Stomach (tissue), 9 donors: Measurements from ENCODE around the gene FLII. TPM values are rescaled to one million over a fixed set of nuclear protein-coding genes. Genes with fewer than 3 reads are reported as not detected.

Experiments used
- DNase-seq, 2 donors: peaks; one replicate each; pipeline versions ENCODE4 v3.0.0 to v3.0.0-alpha.2; 2013 to 2019
- H3K27ac ChIP-seq, 5 donors: fragments of 200-600 bp in 4 of 5; sonication (generic) in 4 of 5; one replicate each; pipeline ENCODE4 v1.5.1; 2013 to 2019; ENCODE audit warnings: mild to moderate bottlenecking in 1 of 5, moderate library complexity in 1 of 5
- H3K27me3 ChIP-seq, 3 donors: fragments of 200-600 bp; sonication (generic); one replicate each; pipeline ENCODE4 v1.5.1; 2017 to 2019; ENCODE audit warnings: mixed run types in 1 of 3
- H3K36me3 ChIP-seq, 4 donors: fragments of 200-600 bp; sonication (generic); 1 replicate in 3 of 4; 2 replicates in 1 of 4; pipeline ENCODE4 v1.5.1; 2016 to 2019
- H3K4me1 ChIP-seq, 4 donors: fragments of 200-600 bp; sonication (generic); one replicate each; pipeline ENCODE4 v1.5.1; 2016 to 2019
- H3K4me3 ChIP-seq, 4 donors: fragments of 200-600 bp; sonication (generic) in 3 of 4; one replicate each; pipeline ENCODE4 v1.5.1; 2016 to 2019; ENCODE audit warnings: mild to moderate bottlenecking in 1 of 4
- H3K9me3 ChIP-seq, 4 donors: fragments of 200-600 bp; sonication (generic); one replicate each; pipeline ENCODE4 v1.5.1; 2016 to 2019
- EP300 ChIP-seq: sonication (generic); formaldehyde crosslinking; IDR thresholded peaks from one replicate; pipeline ENCODE4 v1.6.1; 2017; ENCODE audit warnings: antibody characterized with exemption
- POLR2A ChIP-seq, 4 donors: fragments of 450-650 bp; IDR thresholded peaks; one replicate each; pipeline ENCODE4 v1.6.1; 2016; ENCODE audit warnings: antibody characterized with exemption in 4 of 4, control low read depth in 2 of 4, mild to moderate bottlenecking in 1 of 4, moderate library complexity in 1 of 4
- POLR2AphosphoS5 ChIP-seq, 3 donors: sonication (generic); formaldehyde crosslinking; IDR thresholded peaks; one replicate each; pipeline ENCODE4 v1.6.1; 2016; ENCODE audit warnings: antibody characterized with exemption in 3 of 3
- WGBS, 5 donors: extraction: QIAGEN DNeasy Blood & Tissue Kit in 3 of 5; methylation state at CpG; one replicate each; pipeline versions ENCODE4 v1.1.5 to v1.1.7; 2013 to 2018; 5-methylcytosine and 5-hydroxymethylcytosine counted together
- intact Hi-C: fragments of 100-400 bp; cut with DNase I; formaldehyde crosslinking; loops from one replicate; pipeline ENCODE4 v1.15.1; 2023; ENCODE audit warnings: low total_unique reads
- polyA plus RNA-seq, 3 donors: library from polyadenylated mRNA; stranded (reverse); fragments of 200-250 nt; gene quantifications; one replicate each; pipeline ENCODE4 v1.2.3, GENCODE V29; 2013
- total RNA-seq, 5 donors: library from RNA; depleted of rRNA; stranded (reverse); fragments of >200 nt; gene quantifications; one replicate each; pipeline versions ENCODE4 v1.1.0 to v1.2.3, GENCODE V29; 2014 to 2016
- TF ChIP-seq, protein P1 (sequence below), 7 experiments: fragments of 450-650 bp in 4 of 7; fragments of 200-600 bp in 3 of 7; sonication (generic) in 3 of 7; IDR thresholded peaks; one replicate each; pipeline ENCODE4 v1.5.1; 2016 to 2019; ENCODE audit warnings: antibody characterized with exemption in 7 of 7, control low read depth in 2 of 7, mild to moderate bottlenecking in 1 of 7
- donor health status: healthy with polysubstance abuse.
- donor health status: Bipolar disorder and iron deficiency.
- donor health status: healthy.

The FLII gene
- total and polyA plus RNA-seq, 8 donors, result 107 to 677 (median 323) TPM

DNA sequence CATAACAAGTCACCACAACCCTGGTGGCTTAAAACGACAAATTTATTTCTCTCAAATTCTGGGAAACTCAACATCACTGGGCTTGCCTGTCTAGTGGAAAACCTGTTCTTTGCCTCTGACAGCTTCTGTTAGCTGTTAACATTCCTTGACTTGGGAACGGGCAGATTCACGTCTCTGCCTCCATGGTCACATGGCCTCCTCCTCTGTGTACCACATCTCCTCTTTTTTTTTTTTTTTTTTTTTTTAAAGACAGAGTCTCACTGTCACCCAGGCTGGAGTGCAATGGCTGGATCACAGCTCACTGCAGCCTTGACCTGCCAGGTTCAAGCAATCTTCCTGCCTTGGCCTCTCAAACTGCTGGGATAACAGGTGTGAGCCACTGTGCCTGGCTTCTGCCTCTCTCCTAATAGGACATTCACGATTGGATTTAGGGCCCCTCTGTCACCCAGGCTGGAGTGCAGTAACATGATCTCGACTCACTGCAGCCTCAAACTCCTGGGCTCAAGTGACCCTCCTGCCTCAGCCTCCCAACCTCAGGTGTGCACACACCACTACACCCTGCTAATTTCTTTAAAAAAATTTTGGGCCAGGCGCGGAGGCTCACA is 44.8 kb downstream of the FLII start:
- Histone ChIP-seq H3K27me3 (no peaks in the 10 kb centered on the region), H3K9me3 (no peaks in the 10 kb centered on the region), H3K4me1 (peaks cover 0 to 17% (median 9%) of the 10 kb centered on the region in 4 donors), H3K4me3 (no peak overlapping the region), H3K36me3 (peaks cover 20 to 45% (median 30%) of the 10 kb centered on the region in 4 donors), H3K27ac (no peak overlapping the region)
- DNase-seq, result no peak
- WGBS, 5 donors, result 62 to 72% (median 68%) methylated on average over 6 to 7 of the region's 7 CpGs
- intact Hi-C loops, result no loop called here
- TF ChIP-seq, protein P1, sequence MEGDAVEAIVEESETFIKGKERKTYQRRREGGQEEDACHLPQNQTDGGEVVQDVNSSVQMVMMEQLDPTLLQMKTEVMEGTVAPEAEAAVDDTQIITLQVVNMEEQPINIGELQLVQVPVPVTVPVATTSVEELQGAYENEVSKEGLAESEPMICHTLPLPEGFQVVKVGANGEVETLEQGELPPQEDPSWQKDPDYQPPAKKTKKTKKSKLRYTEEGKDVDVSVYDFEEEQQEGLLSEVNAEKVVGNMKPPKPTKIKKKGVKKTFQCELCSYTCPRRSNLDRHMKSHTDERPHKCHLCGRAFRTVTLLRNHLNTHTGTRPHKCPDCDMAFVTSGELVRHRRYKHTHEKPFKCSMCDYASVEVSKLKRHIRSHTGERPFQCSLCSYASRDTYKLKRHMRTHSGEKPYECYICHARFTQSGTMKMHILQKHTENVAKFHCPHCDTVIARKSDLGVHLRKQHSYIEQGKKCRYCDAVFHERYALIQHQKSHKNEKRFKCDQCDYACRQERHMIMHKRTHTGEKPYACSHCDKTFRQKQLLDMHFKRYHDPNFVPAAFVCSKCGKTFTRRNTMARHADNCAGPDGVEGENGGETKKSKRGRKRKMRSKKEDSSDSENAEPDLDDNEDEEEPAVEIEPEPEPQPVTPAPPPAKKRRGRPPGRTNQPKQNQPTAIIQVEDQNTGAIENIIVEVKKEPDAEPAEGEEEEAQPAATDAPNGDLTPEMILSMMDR (IDR thresholded peaks at IDR 0.05), result no peak
- TF ChIP-seq POLR2AphosphoS5 (IDR thresholded peaks at IDR 0.05) (no peak), EP300 (no peak)

DNA sequence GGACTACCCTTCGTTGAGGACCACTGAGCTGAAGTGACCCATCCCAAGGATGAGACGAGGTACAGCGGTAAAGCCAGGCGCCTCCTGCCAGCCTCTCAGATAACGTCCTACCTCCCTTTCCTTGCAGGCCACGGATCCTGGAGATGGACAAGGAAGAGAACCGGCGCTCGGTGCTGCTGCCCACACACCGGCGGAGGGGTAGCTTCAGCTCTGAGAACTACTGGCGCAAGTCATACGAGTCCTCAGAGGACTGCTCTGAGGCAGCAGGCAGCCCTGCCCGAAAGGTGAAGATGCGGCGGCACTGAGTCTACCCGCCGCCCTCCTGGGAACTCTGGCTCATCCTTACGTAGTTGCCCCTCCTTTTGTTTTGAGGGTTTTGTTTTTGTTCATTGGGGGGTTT is 50.4 kb downstream of the FLII start:
- no peak overlapping the region for H3K27ac ChIP-seq
- H3K4me3 ChIP-seq, result no peak overlapping the region
- intact Hi-C loops, result no loop called here
- no peaks in the 10 kb centered on the region for H3K27me3 ChIP-seq
- TF ChIP-seq POLR2AphosphoS5 (IDR thresholded peaks at IDR 0.05) (no peak), POLR2A (IDR thresholded peaks at IDR 0.05) (no peak)
- TF ChIP-seq, protein P1 (IDR thresholded peaks at IDR 0.05), result no peak
- H3K9me3 ChIP-seq, result no peaks in the 10 kb centered on the region
- peaks cover 66 to 94% (median 86%) of the 10 kb centered on the region in 4 donors for H3K36me3 ChIP-seq
- 85 to 92% (median 88%) methylated on average over 11 to 19 of the region's 19 CpGs for WGBS, 5 donors
- peaks cover 0 to 19% (median 5%) of the 10 kb centered on the region in 4 donors for H3K4me1 ChIP-seq
- DNase-seq, result no peak

DNA sequence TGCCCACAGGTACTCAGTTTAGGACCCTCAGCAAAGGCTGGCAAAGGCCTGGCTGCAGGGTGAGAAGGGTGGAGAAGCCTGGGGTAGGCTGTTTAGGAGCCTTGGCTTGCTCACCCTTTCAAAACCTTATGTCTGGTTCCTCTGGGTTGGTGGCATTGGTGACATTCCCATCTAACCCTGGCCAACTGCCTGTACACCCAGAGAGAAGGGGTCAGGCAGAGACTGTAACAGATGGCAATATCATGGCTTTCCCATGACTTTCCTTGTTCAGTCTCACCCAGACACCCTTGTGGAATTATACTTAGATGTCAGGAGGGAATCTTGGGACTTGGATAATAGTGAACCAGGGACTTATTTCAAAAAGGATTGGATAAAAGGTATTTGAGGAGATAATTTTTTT is 51.6 kb downstream of the FLII start:
- no peaks in the 10 kb centered on the region for H3K27me3 ChIP-seq
- peaks cover 66 to 97% (median 96%) of the 10 kb centered on the region in 4 donors for H3K36me3 ChIP-seq
- H3K4me3 ChIP-seq, result no peak overlapping the region
- intact Hi-C loops, result no loop called here
- H3K4me1 ChIP-seq, result peaks cover 0 to 30% (median 12%) of the 10 kb centered on the region in 4 donors
- TF ChIP-seq POLR2AphosphoS5 (IDR thresholded peaks at IDR 0.05), result no peak
- TF ChIP-seq, protein P1 (IDR thresholded peaks at IDR 0.05), result no peak
- TF ChIP-seq EP300, result no peak
- no peak for TF ChIP-seq POLR2A (IDR thresholded peaks at IDR 0.05)
- H3K27ac ChIP-seq, result no peak overlapping the region
- no peaks in the 10 kb centered on the region for H3K9me3 ChIP-seq
- DNase-seq, result no peak

DNA sequence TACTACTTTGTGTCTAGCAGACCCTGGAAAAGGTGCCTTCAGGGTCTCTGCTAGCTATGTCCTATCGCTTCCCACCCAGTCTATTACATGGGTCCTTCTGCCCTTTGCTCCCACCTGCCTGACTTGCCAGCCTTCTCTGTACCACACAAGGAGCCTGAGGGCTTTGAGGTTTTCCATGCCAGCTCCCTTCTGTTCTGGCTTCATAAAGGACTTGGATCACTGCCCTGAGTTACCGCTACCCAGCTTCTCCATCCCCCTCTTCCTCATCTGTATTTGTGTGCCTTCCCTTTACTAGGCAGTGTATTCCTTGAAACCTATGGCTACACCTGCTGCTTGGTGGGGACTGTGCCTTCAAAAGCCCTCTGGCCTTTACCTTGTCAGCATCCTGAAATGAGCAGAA is 52.7 kb downstream of the FLII start:
- intact Hi-C loops, result no loop called here
- Histone ChIP-seq H3K4me3 (no peak overlapping the region), H3K4me1 (peaks cover under 1 to 38% (median 18%) of the 10 kb centered on the region in 4 donors), H3K27ac (no peak overlapping the region), H3K9me3 (no peaks in the 10 kb centered on the region), H3K27me3 (no peaks in the 10 kb centered on the region), H3K36me3 (peaks cover 65 to 94% (median 93%) of the 10 kb centered on the region in 4 donors)
- no peak for DNase-seq
- TF ChIP-seq POLR2A (IDR thresholded peaks at IDR 0.05) (no peak), POLR2AphosphoS5 (IDR thresholded peaks at IDR 0.05) (no peak), EP300 (no peak)
- TF ChIP-seq, protein P1 (IDR thresholded peaks at IDR 0.05), result no peak
- 61 to 76% (median 75%) methylated on average over 2 of the region's 2 CpGs for WGBS, 5 donors
